ENCODE measurements around the gene SCIN.
"Not testable (repeated sequence)": the region's sequence is repeated elsewhere in the genome, so short reads cannot be mapped to it uniquely, and the experiment has no call there.

GRCh38 chr7:12556139-12556792 lies 14.3 kb upstream of the SCIN start:
- not testable (repeated sequence) for TF ChIP-seq CTCF (IDR thresholded peaks at IDR 0.05); ZFX (IDR thresholded peaks at IDR 0.05; ENCODE audit: borderline replicate concordance)
